ENCODE results near the gene ARHGAP15.

ARHGAP15 gene

GRCh38 chr2:143458258-143459190 lies 329.3 kb downstream of the ARHGAP15 start:
- Mint-ChIP-seq H3K27ac (no peak overlapping the region), H3K36me3 (peaks cover 21% of the 10 kb centered on the region), H3K27me3 (no peaks in the 10 kb centered on the region), H3K9me3 (no peaks in the 10 kb centered on the region), H3K4me3 (no peak overlapping the region), H3K4me1 (peaks cover 2% of the 10 kb centered on the region)
- DNase-seq (ENCODE audit: low spot score in 2 of 2), result no peak
- no peak for ATAC-seq (ENCODE audit: low read depth)

DNA sequence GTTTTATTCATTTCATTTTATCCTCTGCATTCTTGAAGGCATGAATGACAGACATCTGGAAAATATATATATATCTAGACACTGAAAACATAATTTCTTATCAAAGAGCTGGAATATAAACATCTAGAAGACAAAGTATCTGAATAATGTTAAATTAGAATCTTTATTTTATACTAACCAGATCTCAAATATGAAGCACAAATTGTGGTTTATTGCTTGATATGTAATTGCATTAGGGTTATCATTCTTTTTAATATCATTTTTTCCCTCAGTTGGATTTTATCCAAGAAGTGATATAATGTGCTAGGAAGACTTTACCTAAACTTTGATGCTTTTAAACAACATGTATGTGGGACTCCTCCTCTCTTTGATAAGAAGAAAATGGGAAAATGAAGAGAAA lies 331.2 kb downstream of the ARHGAP15 start:
- Mint-ChIP-seq H3K4me1 (peaks cover 2% of the 10 kb centered on the region), H3K9me3 (no peaks in the 10 kb centered on the region), H3K36me3 (peaks cover 9% of the 10 kb centered on the region), H3K27me3 (no peaks in the 10 kb centered on the region), H3K4me3 (no peak overlapping the region), H3K27ac (no peak overlapping the region)
- DNase-seq (ENCODE audit: low spot score in 2 of 2) (no peak), ATAC-seq (ENCODE audit: low read depth) (no peak)

GRCh38 chr2:143463719-143464118 lies 334.5 kb downstream of the ARHGAP15 start:
- Mint-ChIP-seq H3K4me1 (peaks cover 11% of the 10 kb centered on the region), H3K27ac (no peak overlapping the region), H3K36me3 (peaks cover 6% of the 10 kb centered on the region), H3K27me3 (no peaks in the 10 kb centered on the region), H3K9me3 (no peaks in the 10 kb centered on the region), H3K4me3 (no peak overlapping the region)
- DNase-seq (ENCODE audit: low spot score in 2 of 2) (no peak), ATAC-seq (ENCODE audit: low read depth) (no peak)

- Mint-ChIP-seq H3K4me3 (no peak overlapping the region), H3K27me3 (no peaks in the 10 kb centered on the region), H3K27ac (no peak overlapping the region), H3K4me1 (peaks cover 11% of the 10 kb centered on the region), H3K36me3 (peaks cover 12% of the 10 kb centered on the region), H3K9me3 (no peaks in the 10 kb centered on the region)
- no peak for DNase-seq (ENCODE audit: low spot score in 2 of 2)
- ATAC-seq (ENCODE audit: low read depth), result no peak
These were observed 337.2 kb downstream of the ARHGAP15 start for GRCh38 chr2:143466391-143466790.

DNA sequence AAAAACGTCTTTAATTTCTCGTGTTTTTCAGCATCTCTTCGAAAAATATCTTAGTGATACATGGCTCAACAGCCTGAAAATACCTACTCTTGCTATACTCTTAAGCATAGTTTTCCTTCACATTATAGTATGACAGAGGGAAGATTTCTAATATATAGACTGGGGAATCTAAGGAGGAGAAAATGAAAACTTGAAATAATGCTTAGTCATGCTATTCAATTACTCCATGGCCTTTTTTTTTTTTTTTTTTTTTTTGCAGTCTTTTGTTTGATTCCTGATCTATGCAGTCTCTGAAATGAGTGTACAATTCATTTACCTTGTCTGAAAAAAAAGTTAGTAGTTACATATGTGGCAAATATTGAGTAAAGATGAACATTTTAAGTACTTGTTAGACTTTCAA lies 337.8 kb downstream of the ARHGAP15 start:
- ATAC-seq (ENCODE audit: low read depth) (no peak), DNase-seq (ENCODE audit: low spot score in 2 of 2) (no peak)
- H3K9me3 Mint-ChIP-seq, result no peaks in the 10 kb centered on the region
- H3K27me3 Mint-ChIP-seq, result no peaks in the 10 kb centered on the region
- H3K4me3 Mint-ChIP-seq, result no peak overlapping the region
- H3K4me1 Mint-ChIP-seq, result peaks cover 11% of the 10 kb centered on the region
- peaks cover 17% of the 10 kb centered on the region for H3K36me3 Mint-ChIP-seq
- no peak overlapping the region for H3K27ac Mint-ChIP-seq

GRCh38 chr2:143468341-143468888 lies 339.2 kb downstream of the ARHGAP15 start:
- Mint-ChIP-seq H3K27me3 (no peaks in the 10 kb centered on the region), H3K36me3 (peaks cover 24% of the 10 kb centered on the region), H3K4me3 (no peak overlapping the region), H3K9me3 (no peaks in the 10 kb centered on the region), H3K4me1 (peaks cover 13% of the 10 kb centered on the region), H3K27ac (peak overlapping the region; percentile 67)
- ATAC-seq (ENCODE audit: low read depth) (no peak), DNase-seq (ENCODE audit: low spot score in 2 of 2) (no peak)

DNA sequence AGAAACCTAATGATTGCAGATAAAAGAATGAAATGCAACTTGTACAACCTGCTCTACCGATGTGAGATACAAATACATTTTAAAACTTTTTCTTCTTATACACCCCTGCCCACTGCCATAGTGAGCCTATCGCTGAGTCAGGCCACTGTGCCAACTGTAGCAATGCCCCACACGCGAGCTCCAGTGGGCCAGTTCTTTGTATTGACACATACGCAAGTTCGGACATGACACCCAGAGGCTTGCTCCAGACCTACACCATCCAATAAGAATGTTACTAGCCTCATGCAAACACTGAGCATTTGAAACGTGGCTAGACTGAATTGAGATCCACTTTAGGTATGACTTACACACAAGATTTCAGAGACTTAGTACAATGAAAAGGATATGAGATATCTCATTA lies 340.1 kb downstream of the ARHGAP15 start:
- H3K36me3 Mint-ChIP-seq, result peaks cover 27% of the 10 kb centered on the region
- no peak for ATAC-seq (ENCODE audit: low read depth)
- DNase-seq (ENCODE audit: low spot score in 2 of 2), result no peak
- no peaks in the 10 kb centered on the region for H3K27me3 Mint-ChIP-seq
- H3K4me3 Mint-ChIP-seq, result no peak overlapping the region
- no peaks in the 10 kb centered on the region for H3K9me3 Mint-ChIP-seq
- peaks cover 13% of the 10 kb centered on the region for H3K4me1 Mint-ChIP-seq
- H3K27ac Mint-ChIP-seq, result no peak overlapping the region

GRCh38 chr2:143471550-143471949 lies 342.3 kb downstream of the ARHGAP15 start:
- H3K36me3 Mint-ChIP-seq, result peaks cover 29% of the 10 kb centered on the region
- DNase-seq (ENCODE audit: low spot score in 2 of 2) (no peak), ATAC-seq (ENCODE audit: low read depth) (no peak)
- no peak overlapping the region for H3K27ac Mint-ChIP-seq
- peaks cover 11% of the 10 kb centered on the region for H3K4me1 Mint-ChIP-seq
- no peaks in the 10 kb centered on the region for H3K27me3 Mint-ChIP-seq
- no peak overlapping the region for H3K4me3 Mint-ChIP-seq
- no peaks in the 10 kb centered on the region for H3K9me3 Mint-ChIP-seq

DNA sequence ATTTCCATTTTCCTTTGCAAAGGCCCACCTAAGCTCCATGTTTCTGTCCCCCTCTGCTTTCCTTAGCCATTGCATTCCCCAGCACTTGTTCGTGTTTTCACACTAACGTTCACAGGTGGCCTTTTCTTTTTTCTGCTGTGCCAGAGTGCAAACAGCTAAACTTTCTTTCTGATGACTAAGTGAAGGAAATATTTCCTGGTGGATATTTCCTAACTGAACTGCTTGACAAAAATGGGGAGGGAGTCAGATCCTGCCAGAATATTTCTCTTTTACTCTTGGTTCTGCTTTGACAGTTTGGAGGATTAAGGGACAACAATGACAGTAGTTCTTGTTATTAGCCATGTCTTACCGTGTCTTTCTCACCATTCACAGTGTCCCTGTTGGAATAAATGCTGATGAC lies 344.0 kb downstream of the ARHGAP15 start:
- DNase-seq (ENCODE audit: low spot score in 2 of 2) (no peak), ATAC-seq (ENCODE audit: low read depth) (no peak)
- Mint-ChIP-seq H3K4me3 (no peak overlapping the region), H3K36me3 (peaks cover 35% of the 10 kb centered on the region), H3K4me1 (peaks cover 24% of the 10 kb centered on the region), H3K27me3 (no peaks in the 10 kb centered on the region), H3K9me3 (no peaks in the 10 kb centered on the region), H3K27ac (no peak overlapping the region)

GRCh38 chr2:143473820-143474219 lies 344.6 kb downstream of the ARHGAP15 start:
- Mint-ChIP-seq H3K4me1 (peaks cover 20% of the 10 kb centered on the region), H3K27ac (no peak overlapping the region), H3K9me3 (no peaks in the 10 kb centered on the region), H3K36me3 (peaks cover 35% of the 10 kb centered on the region), H3K4me3 (no peak overlapping the region), H3K27me3 (no peaks in the 10 kb centered on the region)
- ATAC-seq (ENCODE audit: low read depth) (no peak), DNase-seq (ENCODE audit: low spot score in 2 of 2) (no peak)

- Mint-ChIP-seq H3K36me3 (peaks cover 35% of the 10 kb centered on the region), H3K4me1 (peaks cover 20% of the 10 kb centered on the region), H3K27me3 (no peaks in the 10 kb centered on the region), H3K4me3 (no peak overlapping the region), H3K9me3 (no peaks in the 10 kb centered on the region), H3K27ac (no peak overlapping the region)
- ATAC-seq (ENCODE audit: low read depth) (no peak), DNase-seq (ENCODE audit: low spot score in 2 of 2) (no peak)
These were observed 345.4 kb downstream of the ARHGAP15 start for GRCh38 chr2:143474586-143474985.

- Mint-ChIP-seq H3K4me1 (peaks cover 20% of the 10 kb centered on the region), H3K4me3 (no peak overlapping the region), H3K36me3 (peaks cover 34% of the 10 kb centered on the region), H3K27me3 (no peaks in the 10 kb centered on the region), H3K9me3 (no peaks in the 10 kb centered on the region), H3K27ac (no peak overlapping the region)
- ATAC-seq (ENCODE audit: low read depth) (no peak), DNase-seq (ENCODE audit: low spot score in 2 of 2) (no peak)
These were observed 346.0 kb downstream of the ARHGAP15 start for GRCh38 chr2:143475041-143475776.

GRCh38 chr2:143476336-143477087 lies 347.3 kb downstream of the ARHGAP15 start:
- H3K4me3 Mint-ChIP-seq, result no peak overlapping the region
- H3K9me3 Mint-ChIP-seq, result no peaks in the 10 kb centered on the region
- DNase-seq (ENCODE audit: low spot score in 2 of 2) (no peak), ATAC-seq (ENCODE audit: low read depth) (no peak)
- peaks cover 20% of the 10 kb centered on the region for H3K4me1 Mint-ChIP-seq
- H3K36me3 Mint-ChIP-seq, result peaks cover 30% of the 10 kb centered on the region
- no peaks in the 10 kb centered on the region for H3K27me3 Mint-ChIP-seq
- peak overlapping the region; percentile 20 for H3K27ac Mint-ChIP-seq
